Measurements from ENCODE around the gene TNFRSF25. TPM values are rescaled to one million over a fixed set of nuclear protein-coding genes. Genes with fewer than 3 reads are reported as not detected.

TNFRSF25 gene
- total and polyA plus RNA-seq, 2 experiments from 2014 or later, result 13.6 to 25.3 TPM

- Histone ChIP-seq H3F3A (replicated peaks; ENCODE audit: low read depth) (peaks cover 12% of the 10 kb centered on the region), H3K27ac (ENCODE audit: low read depth) (no peak overlapping the region), H3K27me3 (ENCODE audit: insufficient read depth) (no peaks in the 10 kb centered on the region), H2AFZ (no peak overlapping the region), H4K20me1 (replicated peaks; ENCODE audit: insufficient read depth) (no peaks in the 10 kb centered on the region; the same call in 1 of the 2 replicates), H3K36me3 (ENCODE audit: insufficient read depth) (no peaks in the 10 kb centered on the region), H3K9me2 (ENCODE audit: insufficient read depth) (no peaks in the 10 kb centered on the region), H3K4me1 (ENCODE audit: insufficient read depth) (peaks cover 13% of the 10 kb centered on the region), H3K4me2 (no peak overlapping the region), H3K4me3 (no peak overlapping the region), H3K79me2 (replicated peaks; ENCODE audit: insufficient read depth) (no peaks in the 10 kb centered on the region)
- Mint-ChIP-seq H3K4me3 (no peak overlapping the region), H3K27ac (no peak overlapping the region), H3K27me3 (ENCODE audit: insufficient read depth, low read depth, poor library complexity) (peaks cover 15% of the 10 kb centered on the region), H3K36me3 (ENCODE audit: low read depth) (no peaks in the 10 kb centered on the region; the same call in 2 of the 3 replicates), H3K9me3 (no peaks in the 10 kb centered on the region), H3K4me1 (peaks cover 19% of the 10 kb centered on the region)
- ATAC-seq (no peak), DNase-seq (ENCODE audit: low spot score) (no peak)
- TF ChIP-seq CREB1 (CRISPR knock-in tag; IDR thresholded peaks at IDR 0.05; ENCODE audit: low read depth), result no peak
- no peak for TF ChIP-seq STAT1 (IDR thresholded peaks at IDR 0.05; ENCODE audit: unreplicated experiment)
- no peak for TF ChIP-seq JUNB (IDR thresholded peaks at IDR 0.05; ENCODE audit: unreplicated experiment)
- TF ChIP-seq EZH2 (IDR thresholded peaks at IDR 0.05; ENCODE audit: low read depth, unreplicated experiment), result no peak
- no peak for TF ChIP-seq EZH2phosphoT487 (IDR thresholded peaks at IDR 0.05; ENCODE audit: unreplicated experiment)
- TF ChIP-seq POLR2AphosphoS5 (IDR thresholded peaks at IDR 0.05; ENCODE audit: low read depth), result no peak
- no peak for TF ChIP-seq ETS1 (IDR thresholded peaks at IDR 0.05)
- TF ChIP-seq, protein P1, sequence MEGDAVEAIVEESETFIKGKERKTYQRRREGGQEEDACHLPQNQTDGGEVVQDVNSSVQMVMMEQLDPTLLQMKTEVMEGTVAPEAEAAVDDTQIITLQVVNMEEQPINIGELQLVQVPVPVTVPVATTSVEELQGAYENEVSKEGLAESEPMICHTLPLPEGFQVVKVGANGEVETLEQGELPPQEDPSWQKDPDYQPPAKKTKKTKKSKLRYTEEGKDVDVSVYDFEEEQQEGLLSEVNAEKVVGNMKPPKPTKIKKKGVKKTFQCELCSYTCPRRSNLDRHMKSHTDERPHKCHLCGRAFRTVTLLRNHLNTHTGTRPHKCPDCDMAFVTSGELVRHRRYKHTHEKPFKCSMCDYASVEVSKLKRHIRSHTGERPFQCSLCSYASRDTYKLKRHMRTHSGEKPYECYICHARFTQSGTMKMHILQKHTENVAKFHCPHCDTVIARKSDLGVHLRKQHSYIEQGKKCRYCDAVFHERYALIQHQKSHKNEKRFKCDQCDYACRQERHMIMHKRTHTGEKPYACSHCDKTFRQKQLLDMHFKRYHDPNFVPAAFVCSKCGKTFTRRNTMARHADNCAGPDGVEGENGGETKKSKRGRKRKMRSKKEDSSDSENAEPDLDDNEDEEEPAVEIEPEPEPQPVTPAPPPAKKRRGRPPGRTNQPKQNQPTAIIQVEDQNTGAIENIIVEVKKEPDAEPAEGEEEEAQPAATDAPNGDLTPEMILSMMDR (conservative IDR thresholded peaks at IDR 0.05; ENCODE audit: low read depth in 2 of 2), result no peak
- TF ChIP-seq, protein P2, sequence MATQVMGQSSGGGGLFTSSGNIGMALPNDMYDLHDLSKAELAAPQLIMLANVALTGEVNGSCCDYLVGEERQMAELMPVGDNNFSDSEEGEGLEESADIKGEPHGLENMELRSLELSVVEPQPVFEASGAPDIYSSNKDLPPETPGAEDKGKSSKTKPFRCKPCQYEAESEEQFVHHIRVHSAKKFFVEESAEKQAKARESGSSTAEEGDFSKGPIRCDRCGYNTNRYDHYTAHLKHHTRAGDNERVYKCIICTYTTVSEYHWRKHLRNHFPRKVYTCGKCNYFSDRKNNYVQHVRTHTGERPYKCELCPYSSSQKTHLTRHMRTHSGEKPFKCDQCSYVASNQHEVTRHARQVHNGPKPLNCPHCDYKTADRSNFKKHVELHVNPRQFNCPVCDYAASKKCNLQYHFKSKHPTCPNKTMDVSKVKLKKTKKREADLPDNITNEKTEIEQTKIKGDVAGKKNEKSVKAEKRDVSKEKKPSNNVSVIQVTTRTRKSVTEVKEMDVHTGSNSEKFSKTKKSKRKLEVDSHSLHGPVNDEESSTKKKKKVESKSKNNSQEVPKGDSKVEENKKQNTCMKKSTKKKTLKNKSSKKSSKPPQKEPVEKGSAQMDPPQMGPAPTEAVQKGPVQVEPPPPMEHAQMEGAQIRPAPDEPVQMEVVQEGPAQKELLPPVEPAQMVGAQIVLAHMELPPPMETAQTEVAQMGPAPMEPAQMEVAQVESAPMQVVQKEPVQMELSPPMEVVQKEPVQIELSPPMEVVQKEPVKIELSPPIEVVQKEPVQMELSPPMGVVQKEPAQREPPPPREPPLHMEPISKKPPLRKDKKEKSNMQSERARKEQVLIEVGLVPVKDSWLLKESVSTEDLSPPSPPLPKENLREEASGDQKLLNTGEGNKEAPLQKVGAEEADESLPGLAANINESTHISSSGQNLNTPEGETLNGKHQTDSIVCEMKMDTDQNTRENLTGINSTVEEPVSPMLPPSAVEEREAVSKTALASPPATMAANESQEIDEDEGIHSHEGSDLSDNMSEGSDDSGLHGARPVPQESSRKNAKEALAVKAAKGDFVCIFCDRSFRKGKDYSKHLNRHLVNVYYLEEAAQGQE (IDR thresholded peaks at IDR 0.05; ENCODE audit: unreplicated experiment), result no peak
- TF ChIP-seq NANOG (IDR thresholded peaks at IDR 0.05; ENCODE audit: borderline replicate concordance), result no peak
- no peak for TF ChIP-seq ZNF114 (CRISPR knock-in tag; IDR thresholded peaks at IDR 0.05)
- no peak for TF ChIP-seq ZNF462 (CRISPR knock-in tag; IDR thresholded peaks at IDR 0.05)
- no peak for TF ChIP-seq ZNF331 (CRISPR knock-in tag; IDR thresholded peaks at IDR 0.05; ENCODE audit: low read depth)
Observed at GRCh38 chr1:6515771-6516170, 49.8 kb upstream of the TNFRSF25 start.

All from GM23338 (cell line).